ENCODE data around the gene C16orf96.

Gene C16orf96
- 0 to 0.77 (median 0.27) reads per million in 3 experiments for total RNA-seq

DNA sequence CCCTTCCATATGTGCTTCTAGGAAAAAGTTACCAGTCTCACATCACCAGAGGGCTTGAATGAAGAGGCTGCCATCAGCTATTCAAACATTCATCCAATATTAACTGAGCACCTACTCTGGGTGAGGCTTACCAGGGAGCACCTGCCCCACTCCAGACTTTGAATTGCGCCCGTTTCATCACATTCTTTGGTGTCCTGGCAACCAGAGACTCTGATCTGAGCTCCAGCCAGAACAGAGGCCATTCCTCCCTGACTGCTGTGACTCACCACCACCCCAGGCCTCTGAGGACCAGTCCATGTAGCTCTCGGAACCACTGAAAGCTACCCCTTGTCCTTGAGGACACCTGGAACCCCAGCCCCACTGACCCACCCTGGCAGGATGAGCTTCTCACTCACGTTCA is at the start of gene C16orf96:
Gene C16orf96 (plus strand): TSS at position 229 of the 400 bp plus-strand sequence. CDS start 150 bp downstream, at position 379.
- no peak for DNase-seq

DNA sequence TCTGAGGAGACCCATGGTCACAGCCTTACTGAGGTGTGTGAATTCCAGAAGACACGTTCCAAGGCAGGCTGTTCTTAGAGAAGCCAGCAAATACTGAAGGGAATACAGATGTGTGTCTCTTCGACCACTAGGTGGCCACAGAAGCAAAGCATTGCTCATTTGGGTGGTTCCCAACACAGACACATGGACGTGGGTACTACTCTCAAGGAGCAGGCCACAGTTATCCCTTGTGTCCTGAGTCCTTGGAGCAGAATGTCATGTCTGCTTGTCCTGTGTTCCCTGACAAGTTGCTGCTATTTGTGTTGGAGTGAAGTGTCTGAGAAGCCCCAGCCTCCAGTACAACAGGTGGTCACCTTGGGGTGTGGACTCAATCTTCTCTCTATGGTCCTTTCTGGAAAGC is 49.7 kb upstream of the C16orf96 start:
- peak; percentile 65 for DNase-seq

DNA sequence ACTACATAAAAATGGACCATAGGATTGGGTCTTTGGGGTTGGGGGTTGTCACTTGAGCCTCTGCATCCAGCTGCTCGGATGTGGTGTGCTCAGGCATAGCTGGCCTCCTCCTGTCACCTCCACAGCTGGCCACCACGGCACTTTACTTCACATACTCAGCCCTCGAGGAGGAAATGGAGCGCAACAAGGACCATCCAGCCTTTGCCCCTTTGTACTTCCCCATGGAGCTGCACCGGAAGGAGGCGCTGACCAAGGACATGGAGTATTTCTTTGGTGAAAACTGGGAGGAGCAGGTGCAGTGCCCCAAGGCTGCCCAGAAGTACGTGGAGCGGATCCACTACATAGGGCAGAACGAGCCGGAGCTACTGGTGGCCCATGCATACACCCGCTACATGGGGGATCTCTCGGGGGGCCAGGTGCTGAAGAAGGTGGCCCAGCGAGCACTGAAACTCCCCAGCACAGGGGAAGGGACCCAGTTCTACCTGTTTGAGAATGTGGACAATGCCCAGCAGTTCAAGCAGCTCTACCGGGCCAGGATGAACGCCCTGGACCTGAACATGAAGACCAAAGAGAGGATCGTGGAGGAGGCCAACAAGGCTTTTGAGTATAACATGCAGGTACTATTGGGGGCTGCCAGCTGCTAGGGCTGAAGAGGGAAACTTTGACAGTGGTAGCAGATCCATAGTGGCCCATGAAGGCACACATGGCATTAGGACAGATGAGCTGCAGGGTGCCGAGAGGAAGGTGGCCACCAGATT is 48.4 kb upstream of the C16orf96 start:
- no peak for DNase-seq

DNA sequence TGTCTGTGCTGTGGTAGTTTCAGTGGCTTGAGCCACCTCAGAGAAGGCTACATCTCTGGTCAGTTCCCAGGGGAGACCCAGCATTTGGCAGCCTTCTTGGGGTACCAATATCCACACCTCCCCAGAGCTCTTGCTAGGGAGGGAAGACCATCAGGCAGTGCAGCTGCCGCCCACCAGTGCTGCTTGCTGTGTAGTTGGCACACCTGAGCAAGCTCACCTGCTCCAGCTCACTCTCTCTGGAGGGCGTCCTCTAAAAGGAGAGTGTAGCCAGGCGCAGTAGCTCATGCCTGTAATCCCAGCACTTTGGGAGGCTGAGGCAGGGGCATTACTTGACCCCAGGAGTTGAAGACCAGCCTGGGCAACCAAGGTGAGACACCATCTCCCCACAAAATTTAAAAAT is 47.3 kb upstream of the C16orf96 start:
- DNase-seq = no peak

DNA sequence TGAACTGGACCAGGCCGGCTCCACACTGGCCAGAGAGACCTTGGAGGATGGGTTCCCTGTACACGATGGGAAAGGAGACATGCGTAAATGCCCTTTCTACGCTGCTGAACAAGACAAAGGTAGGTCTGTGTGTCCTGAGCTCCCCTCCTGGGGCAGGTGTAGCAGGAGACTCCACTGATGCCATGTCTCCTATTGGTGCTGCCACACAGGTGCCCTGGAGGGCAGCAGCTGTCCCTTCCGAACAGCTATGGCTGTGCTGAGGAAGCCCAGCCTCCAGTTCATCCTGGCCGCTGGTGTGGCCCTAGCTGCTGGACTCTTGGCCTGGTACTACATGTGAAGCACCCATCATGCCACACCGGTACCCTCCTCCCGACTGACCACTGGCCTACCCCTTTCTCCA is 46.7 kb upstream of the C16orf96 start:
- DNase-seq = no peak

DNA sequence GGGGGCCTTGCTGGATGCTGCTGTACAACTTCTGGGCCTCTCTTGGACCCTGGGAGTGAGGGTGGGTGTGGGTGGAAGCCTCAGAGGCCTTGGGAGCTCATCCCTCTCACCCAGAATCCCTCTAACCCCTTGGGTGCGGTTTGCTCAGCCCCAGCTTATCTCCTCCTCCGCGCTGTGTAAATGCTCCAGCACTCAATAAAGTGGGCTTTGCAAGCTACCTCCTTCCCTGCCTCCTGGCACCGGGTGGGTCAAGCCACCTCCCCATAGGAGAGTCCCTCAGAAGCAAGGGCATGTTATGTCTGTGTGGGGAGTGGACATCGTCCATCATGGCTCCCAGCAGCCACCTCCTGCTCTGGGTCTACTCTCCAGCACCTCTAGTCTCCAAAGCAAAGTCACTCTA is 46.0 kb upstream of the C16orf96 start:
- DNase-seq = no peak

DNA sequence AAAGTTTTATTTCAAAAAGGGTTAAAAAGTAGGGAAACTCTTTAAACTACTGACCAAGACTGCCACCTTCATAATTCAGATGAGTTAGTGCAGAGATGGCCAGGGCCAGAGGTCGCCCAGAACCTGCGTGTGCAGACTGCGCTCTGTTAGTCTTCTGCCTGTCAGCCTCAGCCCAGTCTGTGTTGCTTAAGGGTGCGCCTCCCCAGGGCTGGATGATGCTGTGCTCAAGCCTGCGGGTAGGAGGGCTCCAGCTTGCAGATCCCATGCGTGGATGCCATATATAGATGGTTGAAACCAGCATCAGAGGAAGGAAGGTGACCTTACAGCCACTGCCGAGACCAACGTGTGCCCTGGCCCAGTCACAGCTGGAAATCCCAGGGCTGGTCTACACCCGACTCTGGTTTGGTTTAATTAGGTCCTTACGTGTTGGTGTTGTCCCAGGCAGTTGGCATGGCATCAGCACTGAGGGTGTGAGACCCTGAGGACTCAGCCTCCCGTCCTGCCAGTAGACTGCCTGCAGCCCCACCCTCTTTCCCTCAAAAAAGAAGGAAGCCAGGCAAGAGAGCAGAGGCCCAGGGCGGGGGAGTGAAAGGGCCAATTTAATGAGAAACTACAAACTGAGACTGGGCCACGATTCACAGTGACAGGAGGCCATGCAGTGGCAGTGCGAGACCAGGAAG is 45.3 kb upstream of the C16orf96 start:
- no peak for DNase-seq

DNA sequence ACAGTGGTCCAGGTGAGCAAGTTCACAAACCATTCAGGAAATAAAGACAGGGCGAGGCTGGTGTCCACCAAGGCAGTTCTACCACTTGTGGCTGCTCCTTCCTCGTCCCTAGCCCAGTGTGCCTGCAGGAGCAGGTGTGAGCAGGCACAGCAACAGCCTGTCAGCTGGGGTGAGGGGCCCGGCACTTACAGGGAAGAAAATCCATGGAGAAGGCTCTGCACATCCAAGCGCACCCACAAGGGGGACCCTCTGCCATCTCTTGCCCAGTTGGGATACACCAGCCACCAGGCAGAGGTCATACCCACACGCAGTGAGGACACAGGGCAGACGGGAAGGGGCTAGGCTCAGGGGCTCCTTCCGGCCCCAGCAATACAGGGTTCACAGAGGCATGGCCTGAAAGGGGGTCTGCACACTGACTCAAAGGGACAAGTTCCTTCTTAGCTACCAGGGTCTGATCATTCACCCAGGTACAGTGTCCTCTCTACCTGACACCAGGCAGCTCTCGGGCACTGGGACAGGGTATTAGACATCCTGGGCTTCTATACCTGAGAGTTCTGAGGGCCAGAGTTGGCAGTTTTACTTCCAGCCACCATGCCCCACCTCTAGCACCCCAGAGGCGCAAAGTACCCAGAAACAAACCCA is 44.6 kb upstream of the C16orf96 start:
- no peak for DNase-seq

DNA sequence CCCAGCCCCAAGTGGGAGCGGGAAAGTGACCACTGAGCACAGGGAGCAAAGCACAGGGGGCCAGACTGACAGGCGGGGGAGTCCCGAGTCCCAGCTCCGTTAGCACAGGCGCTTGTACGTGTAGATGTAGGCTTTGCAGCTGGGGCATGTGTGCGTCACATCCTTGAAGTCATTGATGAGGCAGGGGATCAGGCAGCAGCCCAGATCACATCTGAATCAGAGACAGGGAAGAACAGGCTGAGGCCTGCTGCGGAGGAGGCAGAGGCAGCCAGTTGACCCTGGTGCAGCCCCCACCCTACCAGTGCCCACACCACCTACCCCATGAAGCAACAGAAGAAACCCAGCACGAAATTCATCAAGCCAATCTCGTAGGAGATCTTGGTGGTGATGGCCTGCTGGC is 43.7 kb upstream of the C16orf96 start:
- DNase-seq = no peak

DNA sequence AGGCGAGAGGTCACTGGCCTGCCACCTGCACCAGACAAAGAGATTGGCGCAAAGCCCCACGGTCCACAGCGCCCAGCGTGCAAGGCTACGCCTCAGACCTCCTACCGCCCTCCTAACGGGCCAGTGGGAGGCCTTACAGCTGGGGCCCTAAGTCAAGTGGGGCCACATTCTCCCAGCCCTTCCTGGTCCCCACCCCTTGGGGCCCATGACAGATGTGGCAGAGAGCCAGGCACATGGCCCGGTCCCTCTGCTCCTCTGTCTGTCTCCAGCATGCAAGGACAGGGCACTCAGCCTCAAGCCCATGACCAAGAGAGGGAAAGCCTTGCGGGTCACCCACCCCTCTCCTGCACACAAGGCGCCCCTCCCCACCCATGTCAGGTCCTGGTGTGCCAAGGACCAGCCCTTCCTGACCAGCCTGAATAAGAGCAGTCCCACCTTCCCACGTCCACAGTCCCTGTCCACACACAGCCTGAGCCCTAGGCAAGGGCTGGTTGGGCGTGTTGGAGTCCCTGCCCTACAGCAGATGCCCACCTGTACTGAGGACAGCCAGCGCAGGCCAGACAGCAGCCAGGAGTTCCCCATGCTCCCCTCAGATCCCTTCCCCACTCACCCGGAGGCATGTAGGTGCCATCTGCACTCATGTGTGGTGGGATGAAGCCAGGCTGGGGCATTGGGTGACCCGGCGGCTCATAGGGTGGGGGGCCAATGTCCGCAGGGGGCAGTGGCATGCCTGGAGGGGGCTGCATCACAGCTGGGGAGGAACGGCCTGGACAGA is 42.9 kb upstream of the C16orf96 start:
- no peak for DNase-seq

DNA sequence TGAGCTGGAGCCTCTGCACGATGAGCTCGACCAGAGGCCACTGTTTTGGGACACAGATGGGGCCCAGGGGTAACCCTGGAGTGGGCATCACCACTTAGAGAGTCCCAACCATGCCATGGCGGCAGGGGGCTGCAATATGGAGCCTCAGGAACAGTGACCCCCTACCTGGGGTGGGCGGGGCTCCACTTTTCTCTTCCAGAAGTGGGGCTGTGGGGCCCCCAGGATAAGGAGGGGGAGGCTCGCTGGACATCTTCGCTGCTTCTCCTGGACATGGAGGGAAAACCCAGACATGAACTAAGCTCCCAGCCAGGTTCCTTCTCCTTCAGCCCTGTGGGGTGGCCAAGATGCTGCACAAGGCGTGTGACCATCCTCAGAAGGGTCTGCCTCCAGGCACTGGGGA is 42.3 kb upstream of the C16orf96 start:
- no peak for DNase-seq

DNA sequence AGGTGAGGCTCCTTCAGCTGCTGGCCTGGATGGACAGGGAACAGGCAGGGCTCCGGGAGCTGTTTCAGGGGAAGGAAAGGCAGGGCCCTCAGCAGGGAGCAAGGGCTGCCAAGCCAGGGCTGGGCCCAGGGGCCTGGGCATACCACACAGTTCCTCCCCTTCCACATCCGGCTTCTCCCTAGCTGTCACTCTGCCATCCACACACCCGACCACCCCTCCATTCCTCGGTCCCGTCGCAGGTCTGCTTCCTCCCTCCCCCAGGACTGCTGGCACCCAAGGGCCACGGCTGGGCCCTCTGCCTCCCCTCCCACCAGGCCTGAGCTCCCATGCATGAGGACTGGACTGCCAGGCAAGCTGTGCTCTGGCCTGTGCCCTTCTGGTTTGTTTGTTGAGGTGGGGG is 41.5 kb upstream of the C16orf96 start:
- no peak for DNase-seq

DNA sequence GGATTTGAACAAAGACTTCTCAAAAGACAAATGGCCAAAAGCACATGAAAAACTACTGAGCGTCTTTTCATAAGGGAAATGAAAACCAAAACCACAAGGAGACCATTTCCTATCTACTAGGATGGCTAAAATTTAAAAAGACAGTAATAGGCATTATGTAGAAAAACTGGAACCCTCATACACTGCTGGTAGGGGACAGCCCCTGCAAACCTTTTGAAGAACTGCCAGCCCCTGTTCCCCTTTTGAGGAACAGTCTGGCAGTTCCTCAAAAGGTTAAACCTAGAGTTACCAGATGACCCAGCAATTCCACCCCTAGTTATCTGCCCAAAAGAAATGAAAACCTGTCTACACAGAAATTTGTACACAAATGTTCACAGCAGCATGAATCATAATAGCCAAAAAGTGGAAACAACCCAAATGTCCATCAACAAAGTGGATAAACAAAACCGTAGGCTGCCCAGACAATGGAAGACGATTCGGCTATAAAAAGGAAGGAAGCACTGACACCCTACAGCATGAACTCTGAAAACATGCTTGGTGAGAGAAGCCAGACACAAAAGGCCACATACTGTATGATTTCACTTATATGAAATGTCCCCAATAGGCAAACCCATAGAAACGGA is 40.4 kb upstream of the C16orf96 start:
- DNase-seq = no peak

DNA sequence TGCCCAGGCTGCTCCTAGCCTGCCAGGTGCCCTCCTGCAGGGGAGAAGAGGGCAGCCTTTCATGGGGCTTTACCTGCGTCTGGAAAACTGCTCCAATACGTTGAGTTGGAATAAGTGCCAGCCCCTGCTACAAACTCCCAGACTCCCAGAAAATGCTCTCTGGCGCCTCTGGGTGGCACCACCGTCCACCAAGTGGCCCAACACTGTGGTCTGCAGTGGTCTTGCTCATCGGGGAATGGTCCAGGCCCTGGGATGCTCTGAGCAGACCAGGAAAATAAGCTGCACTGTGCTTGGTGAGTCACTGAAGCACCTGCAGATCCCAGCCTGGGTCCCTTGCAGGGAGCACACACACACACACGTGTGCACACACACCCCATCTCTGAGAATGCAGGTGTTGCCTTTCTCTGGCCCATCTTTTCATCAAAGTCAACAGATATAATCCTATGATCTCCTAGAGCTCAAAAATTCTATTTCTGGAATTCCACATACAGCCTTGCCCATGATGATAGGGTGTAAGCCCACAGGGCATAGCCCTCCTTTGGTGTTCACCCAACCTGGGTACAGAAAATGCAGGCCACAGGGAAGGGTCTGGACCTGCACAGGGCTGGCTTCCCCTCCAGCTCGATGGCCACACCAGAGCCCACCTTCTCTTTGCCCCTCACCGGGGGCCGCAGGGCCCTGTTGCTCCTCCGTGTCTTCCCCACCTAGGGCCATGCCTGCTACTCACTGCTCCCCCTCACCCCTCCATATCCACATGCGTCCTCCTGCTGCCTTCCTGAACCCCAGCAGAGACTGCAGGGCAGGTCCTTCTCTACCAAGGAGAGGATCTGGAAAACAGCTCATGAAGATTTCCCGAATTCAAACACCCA is 38.1 kb upstream of the C16orf96 start:
- DNase-seq = no peak

DNA sequence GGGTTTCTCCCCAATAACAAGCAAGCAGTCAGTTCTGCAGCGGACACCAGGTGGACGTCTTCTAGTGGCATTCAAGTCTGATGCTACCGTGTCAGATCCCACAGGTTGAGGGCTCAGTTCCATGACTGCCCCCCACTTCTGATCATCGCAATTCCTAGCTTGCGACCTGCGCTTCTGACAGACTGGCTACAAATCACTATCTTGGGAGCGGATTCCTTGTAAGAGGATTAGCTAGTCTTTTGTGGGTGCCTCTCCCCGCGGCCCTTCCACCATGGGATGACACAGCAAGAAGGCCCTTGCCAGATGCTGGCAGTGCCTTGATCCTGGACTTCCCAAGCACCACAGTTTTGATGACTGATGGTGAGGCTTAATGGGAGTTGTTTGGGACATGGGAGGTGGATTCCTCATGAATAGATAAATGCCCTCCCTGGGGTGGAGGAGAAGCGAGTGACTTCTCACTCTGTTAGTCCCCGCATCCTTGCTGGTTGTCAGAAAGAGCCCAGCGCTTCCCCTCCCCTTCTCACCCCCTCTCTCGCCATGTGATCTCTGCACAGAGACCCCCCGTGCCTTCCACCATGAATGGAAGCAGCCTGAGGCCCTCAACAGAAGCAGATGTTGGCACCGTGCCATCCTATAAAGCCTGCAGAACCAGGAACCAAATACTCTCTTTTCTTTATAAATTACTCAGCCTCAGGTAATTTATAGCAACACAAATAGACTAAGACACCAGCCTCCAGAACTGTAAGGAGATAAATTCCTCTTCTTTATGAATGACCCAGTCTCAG is 36.7 kb upstream of the C16orf96 start:
- no peak for DNase-seq

DNA sequence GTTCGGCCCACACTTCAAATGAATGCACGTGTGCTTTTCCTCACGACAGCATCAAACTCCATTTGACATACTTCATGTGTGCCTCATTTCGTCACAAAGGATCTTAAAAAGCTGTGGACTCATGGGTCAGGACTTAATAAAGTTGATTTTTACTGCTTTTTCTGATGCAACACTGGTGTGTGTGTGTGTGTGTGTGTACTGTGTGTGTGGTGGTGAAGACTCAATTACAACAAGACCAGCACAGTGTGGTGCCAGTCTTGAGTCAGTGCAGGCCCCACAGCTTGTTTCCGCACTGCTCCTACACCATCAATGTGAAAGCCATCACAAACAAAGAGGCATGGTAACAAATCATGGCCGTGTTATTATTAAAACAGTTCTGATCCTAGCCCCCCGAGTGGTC is 35.2 kb upstream of the C16orf96 start:
- DNase-seq = no peak

DNA sequence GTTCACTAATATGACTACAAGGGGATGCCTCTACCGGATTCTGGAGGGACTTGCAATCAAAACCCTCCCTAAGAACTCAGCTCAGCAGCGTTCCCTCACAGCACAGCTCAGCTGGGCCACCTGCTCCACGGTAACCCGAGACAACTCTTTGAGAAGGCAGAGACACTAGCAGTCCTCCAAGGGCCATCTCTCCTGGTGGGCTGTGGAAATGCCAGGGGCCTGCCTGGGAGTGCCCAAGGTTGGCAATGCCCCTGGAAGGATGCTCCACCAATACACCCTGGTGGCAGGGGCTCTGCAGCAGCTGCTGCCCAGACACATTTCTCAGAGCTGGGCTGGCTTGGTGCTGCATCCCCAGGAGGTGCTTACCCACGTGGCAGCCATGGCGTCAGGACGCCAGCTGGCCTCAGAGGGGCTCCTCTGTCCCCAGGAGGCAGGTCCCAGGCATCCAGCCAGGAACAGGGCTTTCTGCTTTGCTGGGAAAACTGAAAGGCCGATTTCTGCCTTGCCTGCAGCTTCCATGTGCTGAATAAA is 34.0 kb upstream of the C16orf96 start:
- no peak for DNase-seq

DNA sequence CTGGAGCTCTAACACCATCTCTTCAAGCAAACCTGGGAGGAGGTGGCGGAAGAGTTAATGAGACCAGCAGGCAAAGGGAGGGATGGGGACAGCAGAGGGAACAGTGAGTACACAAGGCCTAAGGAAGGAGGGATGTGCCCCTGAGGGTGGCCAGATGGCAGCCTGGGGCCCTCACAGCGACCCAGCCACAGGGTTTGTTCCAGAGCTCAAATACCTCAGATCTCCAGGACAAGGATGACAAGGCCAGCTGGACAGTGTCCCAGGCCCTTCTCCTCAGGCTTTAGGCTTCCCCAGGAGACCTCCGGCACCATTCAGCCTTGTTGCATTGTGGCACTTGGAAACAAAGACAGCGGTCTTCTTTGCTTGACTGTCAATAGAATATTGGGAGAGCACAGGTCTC is 32.5 kb upstream of the C16orf96 start:
- no peak for DNase-seq

DNA sequence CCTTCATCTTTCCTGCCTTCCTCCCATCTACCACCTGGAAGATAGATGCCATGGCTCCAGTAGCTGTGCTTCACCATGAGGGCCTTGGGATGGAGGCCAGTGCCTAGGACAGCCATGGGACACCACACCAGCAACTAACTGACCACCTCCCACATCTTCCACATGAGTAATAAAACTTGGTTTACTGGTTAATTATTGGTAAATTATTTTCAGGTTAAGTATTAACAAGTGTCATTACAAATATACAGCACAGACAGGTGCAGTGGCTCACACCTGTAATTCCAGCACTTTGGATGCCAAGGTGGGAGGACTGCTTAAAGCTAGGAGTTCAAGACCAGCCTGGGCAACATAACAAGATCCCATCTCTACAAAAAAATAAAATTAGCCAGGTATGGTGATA is 31.6 kb upstream of the C16orf96 start:
- DNase-seq = no peak

DNA sequence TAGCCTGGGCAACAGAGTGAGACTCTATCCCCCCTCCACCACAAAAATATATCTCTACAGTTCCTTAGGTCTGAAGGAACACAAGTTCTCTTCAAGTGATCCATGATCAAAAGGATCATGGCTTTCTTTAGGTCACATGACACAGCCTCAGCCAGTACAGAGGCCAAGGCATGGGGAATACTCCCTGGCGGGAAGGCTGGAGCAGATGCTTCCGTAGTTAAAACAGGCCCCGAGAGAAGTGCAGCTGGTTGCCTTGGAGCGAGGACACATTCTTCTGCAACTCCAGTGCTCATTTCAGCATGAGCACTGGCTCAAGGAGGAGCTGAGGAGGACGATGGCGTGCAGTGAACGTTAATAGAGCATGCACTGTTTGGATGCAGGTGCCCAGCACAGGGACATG is 31.1 kb upstream of the C16orf96 start:
- no peak for DNase-seq
